ENCODE data around the gene ZBTB16.

ZBTB16 gene

DNA sequence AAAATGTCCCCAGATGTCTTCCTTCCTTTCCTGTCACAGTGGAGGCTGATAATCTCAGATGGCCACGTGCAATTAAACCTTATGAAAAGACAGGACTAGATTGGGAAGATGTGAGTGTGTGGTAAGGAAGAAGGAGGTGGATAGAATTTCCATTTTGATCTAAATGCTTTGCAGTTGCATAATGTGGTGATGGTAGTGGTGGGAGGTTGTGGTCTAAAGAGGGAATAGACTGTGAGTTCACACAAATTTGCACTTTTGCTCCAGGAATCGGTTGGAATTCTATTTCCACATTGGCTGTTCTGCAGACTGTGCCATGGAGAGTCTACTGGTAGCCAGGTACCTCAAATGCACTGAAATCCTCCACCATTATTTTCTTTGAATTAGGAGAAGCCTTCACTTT lies 93.3 kb downstream of the ZBTB16 start:
- DNase-seq (ENCODE audit: low spot score) = no peak

DNA sequence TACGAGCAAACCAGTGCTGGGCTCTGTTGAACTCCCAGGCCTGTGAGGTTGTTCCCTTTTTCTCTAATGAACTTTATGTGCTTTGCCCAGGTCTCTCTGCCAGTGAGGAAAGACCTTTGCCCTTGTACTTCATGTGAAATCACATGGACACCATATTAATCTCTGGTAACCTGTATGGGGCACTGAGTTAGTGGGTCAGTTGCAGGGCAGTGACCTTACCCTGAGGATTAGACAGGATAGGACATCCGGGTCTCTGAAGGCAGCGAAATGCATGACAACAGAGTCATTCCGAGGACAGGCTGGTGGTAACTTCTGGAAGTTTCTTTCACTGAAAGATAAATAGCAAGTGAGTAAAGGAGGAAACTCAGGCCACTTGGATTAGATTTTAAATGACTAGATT lies 93.7 kb downstream of the ZBTB16 start:
- DNase-seq (ENCODE audit: low spot score) = no peak

DNA sequence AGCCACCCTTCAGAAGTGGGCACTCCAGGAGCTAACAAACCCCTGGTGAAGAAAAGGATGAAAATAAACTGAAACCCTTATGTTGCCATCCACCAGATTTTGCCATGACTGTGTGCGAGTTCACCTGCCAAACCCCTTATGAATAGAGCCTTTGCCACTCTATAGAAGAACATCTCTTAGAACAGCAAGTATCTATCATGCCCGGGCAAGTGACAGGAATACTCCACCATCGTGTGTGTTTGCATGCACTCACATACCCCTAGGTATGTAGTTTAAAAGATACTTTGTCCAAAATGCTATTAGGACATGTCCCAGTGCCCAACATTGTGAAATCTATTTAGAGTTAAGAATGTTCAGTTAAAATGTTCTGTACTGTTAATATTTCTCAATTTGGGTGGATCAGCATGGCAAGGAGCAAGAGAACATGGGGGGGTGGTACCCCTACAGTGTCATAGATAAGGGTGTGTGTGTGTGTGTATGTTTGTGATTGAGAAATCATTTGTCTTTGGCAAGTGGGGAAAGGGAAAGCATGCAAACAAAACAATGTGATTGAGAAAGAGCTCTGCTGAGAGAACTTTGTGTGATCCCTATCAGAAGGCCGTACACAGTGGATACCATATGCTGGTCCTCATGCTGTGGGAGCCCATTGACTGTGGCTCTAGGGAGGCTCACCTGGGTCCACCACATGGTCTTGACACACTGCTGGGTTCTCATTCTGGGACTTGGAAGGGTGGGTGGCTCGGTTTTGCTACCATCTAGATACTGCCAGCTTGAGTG lies 94.9 kb downstream of the ZBTB16 start:
- no peak for DNase-seq (ENCODE audit: low spot score)

DNA sequence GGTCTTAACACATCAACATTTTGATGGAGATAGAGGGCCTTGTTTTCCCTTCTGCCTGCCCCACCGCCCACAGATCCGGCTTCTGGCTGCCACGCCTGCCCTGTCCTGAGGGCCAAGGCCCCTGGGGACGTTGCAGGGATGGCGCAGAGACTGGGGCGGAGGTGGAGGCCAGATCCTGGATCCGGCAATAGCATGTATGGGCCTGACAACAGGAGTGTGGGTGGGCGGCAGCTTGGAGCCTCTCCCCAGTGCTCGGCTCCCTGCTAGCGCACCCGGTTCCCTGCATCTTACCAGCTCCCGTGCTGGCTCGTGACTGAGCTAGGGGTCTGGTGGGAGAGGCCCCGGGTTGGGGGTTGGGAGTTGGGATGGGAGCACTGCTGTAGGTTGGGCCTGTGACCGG lies 95.6 kb downstream of the ZBTB16 start:
- no peak for DNase-seq (ENCODE audit: low spot score)

DNA sequence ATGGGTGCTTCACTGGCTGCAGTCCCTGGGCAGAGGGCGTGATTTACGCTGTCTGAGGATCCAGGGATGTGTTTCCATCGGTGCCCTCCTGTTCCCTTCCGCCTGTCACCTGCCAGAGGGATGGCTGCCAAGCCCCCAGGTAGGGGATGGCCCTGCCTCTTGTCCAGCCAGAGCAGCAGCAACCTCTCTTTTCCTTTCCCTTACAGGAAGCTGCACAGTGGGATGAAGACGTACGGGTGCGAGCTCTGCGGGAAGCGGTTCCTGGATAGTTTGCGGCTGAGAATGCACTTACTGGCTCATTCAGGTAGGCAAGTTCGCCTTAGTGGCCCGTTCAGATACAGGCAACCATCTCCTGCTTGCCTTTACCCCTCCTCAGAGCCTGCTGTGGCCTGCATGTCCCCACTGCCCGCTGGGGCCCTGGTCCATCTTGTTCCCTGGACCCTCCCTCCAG lies 96.6 kb downstream of the ZBTB16 start:
- no peak for DNase-seq (ENCODE audit: low spot score)

DNA sequence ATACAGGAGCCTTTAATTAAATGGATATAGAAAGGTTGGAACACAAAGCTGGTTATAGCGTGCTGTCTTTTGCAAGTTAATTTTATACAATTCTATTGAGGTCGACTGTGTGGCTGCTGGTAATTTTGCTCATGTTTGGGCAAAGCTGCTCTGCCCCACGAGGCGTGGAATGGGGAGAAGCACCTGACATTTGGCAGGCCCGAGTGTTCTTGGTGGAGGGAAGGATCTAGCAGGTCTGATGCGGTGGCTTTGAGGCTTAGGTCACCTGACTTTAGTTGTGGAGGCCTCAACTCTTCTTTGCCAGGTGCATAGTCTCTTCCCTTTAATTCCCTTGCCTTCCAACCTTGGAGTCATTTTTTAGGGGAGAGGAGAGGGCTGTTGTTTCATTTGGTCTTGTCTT lies 97.3 kb downstream of the ZBTB16 start:
- no peak for DNase-seq (ENCODE audit: low spot score)

DNA sequence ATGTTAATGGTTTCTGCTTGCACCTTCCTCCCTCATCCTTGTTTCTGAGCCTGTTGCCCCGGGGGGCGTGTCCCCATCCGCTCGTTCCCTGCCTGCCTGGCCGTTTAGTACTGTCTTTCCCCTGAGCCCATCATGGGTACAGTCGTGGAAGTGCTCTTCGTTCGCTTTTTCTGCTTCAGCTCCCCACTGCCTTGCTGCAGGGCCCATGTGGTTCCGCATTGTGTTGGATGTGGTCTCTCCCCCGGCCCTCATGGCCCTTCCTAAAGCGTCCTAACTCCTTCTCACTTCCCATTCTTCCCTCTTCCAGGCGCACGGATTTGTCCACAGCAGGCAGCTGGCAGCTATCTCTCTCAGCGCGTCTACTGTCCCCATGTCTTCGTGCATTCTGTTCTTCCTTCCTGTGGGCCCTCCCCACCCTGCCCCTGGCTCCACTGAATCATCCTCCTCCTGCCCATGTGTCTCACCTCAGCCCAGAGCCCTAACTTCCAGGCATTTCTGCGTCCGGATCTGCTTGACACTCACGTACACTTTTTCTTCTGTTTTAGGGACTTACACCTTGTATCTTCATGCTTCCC lies 98.1 kb downstream of the ZBTB16 start:
- peak; percentile 60 for DNase-seq (ENCODE audit: low spot score)

DNA sequence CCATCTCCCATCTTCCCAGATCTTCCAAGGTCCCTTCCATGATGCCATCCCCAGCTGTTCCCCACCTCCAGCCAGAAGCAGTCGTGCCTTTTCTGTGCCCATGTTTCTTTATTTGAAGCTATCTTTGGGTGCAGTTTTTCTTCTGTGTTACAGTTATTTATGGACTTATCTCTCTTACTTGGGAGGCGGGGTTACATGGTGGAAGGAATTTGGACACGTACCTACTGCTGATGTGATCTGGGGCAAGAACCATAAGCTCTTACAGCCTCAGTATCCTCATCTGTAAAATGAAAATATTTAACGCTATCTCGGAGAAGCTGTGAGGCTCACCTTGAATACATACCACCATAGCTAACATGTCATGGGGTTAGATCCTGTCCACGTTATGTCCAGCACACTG lies 98.9 kb downstream of the ZBTB16 start:
- no peak for DNase-seq (ENCODE audit: low spot score)

DNA sequence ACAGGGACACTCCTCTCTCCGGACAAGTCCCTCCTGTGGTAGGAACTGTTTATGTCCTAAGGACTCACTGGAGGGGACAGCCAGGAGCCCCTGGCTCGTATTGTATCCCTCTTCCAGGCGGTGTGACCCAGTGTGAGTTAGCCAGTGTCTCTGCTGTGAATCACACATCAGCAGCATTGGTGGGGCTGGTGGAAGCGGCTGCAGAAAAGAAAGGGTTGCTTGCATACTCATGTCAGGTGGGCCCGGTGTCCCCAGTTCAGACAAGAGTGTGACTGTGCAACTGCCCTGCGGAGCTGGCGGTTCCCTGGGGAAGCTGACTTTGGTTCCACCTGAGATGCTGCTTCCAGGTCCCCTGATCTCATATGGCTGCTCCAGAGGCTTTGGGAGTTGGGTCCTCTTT lies 99.4 kb downstream of the ZBTB16 start:
- no peak for DNase-seq (ENCODE audit: low spot score)

DNA sequence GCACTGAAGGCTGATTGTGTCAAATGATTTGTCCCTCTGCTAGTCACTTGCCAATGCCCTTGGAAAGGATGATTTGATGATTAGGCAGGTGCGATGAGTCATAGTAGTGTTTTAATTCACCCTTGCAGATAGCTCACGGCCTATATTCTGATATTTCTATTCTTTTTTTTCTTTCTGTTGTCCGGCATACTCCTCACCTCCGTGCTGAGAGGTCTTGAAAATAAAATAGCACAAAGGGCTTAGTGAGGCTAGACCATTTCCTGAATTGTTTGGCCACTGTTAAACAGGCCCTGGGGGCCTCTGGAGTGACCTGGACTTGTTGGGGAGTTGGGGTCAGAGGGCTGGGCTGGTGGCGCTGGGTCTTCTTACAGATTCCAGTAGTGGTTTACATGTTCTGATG lies 99.8 kb downstream of the ZBTB16 start:
- no peak for DNase-seq (ENCODE audit: low spot score)

DNA sequence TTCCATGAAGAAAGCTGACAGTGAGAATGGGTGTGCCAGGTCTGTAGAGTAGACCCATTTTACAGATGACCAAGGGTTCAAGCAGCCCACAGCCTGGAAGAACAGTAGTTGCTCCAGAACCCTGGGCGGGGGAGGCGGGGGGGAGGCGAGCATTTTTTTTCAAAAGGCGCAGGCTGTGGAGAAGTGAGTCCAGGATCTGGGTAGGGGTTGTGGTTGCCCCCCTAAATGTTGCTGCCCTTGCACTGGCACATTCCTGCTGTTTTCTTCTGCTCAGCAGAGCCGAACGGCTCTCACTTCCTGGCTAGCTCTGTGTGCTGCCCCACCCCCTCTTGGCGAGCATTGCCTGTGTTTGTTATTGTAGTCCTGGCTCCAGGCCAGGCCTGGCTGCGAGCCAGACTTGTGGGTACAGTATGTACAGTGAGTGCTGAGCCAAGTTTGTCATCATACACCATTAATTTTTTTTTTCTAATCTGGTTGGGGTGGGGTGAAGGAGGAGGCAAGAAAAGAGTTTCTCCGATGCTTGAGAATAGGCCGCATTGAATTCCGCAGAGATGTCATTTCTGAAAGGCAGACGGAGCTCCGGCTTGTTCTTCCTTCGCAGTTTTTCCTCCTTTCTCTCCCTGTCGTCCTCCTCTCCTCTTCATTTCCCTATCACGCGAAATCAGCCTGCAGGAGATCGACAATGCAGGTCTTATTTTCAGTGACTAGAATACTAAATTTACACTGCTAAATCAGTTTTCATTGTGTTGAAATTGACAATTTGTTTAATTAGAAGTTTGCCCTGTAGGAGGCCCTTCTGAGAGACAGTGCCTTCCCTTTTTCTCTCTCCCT lies 100.5 kb downstream of the ZBTB16 start:
- peak; percentile 90 for DNase-seq (ENCODE audit: low spot score)

DNA sequence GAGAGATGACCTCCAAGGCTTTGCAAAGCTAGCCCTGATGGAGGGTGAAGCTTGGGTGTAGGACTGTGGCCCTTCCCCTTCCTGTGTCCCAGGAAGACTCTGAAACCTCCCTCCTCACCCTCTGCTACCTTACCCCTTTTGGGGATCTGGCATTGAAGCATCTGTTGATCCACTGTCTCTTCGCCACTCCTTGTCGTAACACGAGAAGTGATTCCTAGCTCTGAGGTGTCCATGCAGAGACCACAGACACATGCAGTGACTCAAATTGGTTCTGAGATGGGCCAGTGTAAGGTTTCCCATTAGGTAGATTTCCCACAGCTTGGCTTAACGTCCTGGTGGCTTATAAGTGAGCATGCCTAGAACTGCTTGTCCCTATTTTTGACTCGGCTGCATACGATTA lies 101.4 kb downstream of the ZBTB16 start:
- DNase-seq (ENCODE audit: low spot score) = no peak

DNA sequence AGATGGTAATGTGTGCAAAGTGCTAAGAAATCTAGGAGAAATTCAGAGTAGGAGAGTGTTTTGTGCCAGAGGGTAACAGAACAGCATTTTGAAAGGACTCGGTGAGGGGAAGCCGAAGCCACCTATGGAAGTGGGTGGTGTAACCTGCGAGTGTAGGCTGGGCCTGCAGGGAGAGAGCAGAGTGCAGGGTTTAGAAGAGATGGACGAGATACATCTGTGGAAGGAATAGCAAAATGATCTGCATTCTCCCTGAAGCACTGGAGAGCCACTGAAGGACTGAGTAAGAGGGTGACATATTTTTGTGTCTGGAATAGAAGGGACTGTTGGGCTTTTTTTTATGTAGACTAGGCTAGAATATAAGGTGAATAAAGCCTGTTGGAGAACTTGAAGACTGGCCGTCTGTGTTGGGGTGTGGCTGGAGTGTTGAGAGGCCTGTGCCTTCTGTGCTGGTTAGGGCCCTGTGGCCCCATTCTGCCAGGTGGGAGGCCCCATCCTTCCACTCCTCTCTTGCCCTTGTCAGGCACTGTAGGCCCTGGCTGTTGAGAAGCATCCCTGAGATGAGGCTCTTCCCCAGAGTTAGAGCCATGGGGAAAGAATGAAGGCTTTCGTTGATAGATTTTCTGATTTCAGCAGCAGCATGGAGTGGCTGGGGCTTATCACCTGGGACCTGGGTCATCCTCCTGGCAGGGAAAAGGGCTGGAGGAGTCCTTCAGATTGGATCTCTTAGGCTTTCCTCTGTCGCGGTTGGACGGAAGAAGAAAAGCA lies 102.2 kb downstream of the ZBTB16 start:
- no peak for DNase-seq (ENCODE audit: low spot score)

DNA sequence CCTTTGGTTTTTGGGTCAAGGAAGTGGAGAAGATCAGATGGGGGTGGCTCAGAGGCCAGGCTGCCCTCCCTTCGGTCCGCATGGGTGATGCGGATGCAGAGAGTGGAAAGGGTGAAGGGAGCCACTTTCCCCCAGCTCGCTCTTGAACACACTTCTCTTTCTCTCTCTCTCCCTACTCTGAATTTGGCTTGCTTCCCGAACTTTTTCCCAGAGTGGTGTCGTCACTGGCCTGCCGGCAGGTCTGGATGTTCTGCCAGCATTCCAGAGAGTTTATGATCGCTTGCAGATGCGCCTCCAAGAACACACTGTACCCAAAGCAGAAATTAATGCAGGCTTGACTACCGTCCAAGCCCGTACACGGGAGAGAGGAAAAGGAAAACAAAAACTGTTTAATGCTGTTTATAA lies 103.2 kb downstream of the ZBTB16 start:
- DNase-seq (ENCODE audit: low spot score) = peak; percentile 96

DNA sequence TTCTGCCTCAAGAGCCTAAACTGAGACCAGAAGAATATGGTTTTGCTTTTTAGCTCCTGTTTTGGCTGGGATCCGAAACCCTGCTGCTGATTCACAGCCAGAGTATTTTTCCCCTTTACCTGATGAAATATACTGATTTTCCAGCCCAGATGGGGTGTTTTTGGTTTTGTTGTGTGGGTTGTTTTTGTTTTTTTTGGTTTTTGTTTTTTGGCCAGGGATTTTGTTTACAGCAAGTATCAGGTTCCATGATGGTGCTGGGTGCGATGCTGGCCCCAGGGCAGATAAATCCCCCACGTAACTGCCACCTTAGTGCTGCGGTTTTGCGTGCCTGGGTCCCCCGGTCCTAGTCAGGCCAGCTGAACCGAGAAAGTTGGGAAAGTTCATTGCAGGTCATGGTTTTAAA lies 103.7 kb downstream of the ZBTB16 start:
- DNase-seq (ENCODE audit: low spot score) = peak; percentile 81

DNA sequence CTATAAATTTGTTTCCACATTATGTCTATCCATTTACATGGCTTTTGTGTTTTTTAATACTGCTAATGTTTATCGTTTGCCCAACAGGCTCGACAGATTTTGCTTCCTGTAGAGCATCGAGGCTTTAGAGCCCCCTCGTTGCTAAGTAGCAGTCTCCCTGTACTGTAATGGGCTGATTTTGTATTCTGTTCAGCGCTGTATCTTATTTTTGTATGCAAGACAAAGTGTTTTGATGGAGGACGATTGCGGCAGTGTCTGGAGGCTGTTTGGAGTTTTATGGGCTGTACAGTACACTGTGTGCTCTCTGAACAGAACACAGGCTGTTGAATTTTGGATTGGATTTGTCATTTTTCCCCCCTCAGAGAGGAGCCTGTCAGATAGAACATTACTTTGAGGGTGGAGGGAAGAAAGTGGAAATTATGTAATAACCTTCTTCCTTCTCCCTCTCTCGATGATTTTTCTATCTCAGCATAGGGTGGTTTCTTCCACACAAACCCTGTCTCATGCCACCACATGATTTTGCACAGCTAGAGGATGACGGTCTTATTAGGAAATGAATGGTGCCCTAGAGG lies 104.4 kb downstream of the ZBTB16 start:
- DNase-seq (ENCODE audit: low spot score) = peak; percentile 72

DNA sequence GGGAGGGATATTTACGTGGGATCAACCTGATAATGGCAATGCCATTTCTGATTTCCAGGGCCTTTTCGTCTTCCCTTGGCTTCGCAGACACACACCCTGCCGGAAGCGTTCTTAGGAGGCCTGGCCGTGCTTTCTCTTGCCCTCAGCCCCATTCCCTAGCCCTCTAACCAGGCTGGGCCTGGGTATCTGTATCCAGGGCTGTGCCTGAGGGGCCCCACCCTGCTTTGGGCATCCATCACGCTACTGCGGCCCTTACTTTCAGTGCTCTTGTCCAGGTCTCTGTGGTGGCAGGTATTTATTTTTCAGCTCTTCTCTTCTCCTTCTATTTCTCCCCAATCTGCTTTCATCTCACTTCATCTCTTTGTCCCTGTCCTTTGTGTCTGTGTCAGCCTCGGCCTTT lies 105.0 kb downstream of the ZBTB16 start:
- DNase-seq (ENCODE audit: low spot score) = no peak

DNA sequence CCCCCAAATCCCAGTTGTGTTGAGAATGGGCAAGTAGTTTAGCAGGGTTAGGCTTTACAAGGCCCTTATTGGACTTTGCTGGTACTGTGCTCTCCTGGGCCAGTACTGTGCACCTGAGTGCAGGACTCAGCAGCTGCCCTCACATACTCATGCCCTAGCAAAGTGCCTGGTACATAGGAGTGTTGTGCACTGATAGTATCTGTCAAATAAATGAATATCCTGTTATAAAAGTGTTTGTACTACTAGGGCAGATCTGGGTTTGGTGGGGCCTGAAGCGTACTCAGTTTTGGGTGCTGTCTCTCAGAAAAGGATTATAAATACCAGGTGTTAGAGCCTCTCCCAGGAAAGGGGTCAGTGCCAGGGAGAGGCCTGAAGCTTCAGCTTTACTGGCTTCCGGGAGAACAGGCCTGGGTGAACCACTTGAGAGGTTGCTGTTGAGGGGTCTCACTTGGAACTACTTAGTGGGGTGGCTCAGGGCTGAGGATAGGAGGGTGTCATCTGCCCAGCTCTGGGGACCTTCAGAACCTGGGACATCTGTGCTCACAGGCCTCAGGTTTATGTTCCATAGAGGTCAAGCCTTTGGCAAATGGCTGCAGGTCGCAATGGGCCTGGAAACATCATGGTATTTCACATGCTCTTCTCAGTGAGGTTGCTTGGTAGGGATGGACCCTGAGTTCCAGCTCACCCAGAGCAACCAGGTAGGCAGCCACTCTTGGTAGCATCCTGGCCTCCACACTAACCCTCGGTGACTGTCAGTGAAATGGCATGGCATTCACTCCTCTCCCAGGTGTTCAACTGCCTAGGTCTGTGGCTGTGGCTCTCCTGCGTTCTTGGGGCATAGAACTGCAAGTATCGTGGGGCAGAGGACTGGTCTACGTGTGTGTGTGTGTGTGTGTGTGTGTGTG lies 106.1 kb downstream of the ZBTB16 start:
- DNase-seq (ENCODE audit: low spot score) = no peak

DNA sequence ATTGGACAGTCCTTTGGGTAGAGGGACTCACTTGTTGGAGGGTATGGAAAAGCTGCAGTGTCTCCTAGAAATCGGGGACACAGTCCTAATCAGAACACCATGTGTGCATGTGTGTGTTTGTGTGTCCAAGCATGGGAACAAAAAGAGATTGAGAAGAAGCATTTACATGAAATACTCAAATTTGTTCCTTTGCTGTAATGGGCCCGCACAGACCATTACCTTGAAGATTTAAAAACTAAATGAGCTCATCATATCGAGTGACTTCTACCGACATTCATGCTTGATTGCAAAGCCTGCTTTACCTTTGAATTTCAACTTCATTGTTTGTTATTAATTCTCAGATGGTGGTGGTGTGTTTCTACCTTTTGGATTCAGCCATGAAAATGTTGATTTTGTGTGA lies 106.9 kb downstream of the ZBTB16 start:
- DNase-seq (ENCODE audit: low spot score) = no peak

DNA sequence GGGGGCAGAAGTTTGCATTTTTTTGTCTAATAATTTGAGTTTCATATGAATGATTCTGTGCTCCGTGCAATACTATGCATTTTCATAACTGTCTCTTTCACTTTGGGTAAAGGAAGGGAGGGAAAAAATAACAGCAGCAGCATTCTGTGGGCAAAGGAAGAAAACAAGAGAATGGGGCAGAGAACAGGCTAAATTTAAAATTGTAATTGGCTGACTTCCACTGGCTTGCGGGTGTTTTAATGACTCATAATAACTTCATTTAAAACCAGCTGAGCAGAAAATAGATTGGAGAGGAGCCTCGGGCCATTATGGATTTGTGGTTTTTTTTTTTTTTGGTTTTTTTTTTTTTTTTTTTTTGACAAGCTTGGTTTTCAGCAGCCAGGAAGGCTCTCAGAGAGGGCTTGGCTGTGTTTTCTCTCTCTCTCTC lies 107.4 kb downstream of the ZBTB16 start:
- peak; percentile 96 for DNase-seq (ENCODE audit: low spot score)

DNA sequence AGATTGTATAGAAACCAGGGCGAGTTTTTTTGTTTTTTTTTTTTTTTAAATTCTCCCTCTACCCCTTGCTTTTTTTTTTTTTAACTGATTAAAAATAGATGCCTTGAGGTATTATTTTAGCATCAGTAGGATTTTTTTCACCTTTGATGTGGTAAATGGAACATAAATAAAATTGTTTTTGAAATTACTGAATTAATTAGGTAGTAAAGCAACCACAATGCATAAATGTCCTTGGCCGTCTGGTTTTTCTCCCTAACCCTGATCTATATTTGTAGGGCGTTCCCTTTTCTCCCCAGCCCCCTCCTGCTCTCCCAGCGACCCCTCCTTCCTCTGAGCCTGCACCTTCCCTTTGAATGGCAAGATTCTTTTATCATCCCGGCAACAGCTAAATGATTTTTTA lies 107.8 kb downstream of the ZBTB16 start:
- no peak for DNase-seq (ENCODE audit: low spot score)

Measured in cerebellar cortex (tissue), 1 donor.